Daoy (cell line): ENCODE results near the gene DNAH14. TPM values are rescaled to one million over a fixed set of nuclear protein-coding genes. Genes with fewer than 3 reads are reported as not detected.

Experiments
- DNase-seq: peaks from one replicate; pipeline ENCODE4 v3.0.0-alpha.2; 2015; ENCODE audit warnings: low read depth
- total RNA-seq: library from RNA; depleted of rRNA; stranded (reverse); fragments of >200 nt; shearing (Covaris generic); gene quantifications from 2 replicates; pipeline ENCODE4 v1.2.3, GENCODE V29; 2014

The DNAH14 gene
- total RNA-seq, 1 experiment from 2014 or later = 32.5 TPM

DNA sequence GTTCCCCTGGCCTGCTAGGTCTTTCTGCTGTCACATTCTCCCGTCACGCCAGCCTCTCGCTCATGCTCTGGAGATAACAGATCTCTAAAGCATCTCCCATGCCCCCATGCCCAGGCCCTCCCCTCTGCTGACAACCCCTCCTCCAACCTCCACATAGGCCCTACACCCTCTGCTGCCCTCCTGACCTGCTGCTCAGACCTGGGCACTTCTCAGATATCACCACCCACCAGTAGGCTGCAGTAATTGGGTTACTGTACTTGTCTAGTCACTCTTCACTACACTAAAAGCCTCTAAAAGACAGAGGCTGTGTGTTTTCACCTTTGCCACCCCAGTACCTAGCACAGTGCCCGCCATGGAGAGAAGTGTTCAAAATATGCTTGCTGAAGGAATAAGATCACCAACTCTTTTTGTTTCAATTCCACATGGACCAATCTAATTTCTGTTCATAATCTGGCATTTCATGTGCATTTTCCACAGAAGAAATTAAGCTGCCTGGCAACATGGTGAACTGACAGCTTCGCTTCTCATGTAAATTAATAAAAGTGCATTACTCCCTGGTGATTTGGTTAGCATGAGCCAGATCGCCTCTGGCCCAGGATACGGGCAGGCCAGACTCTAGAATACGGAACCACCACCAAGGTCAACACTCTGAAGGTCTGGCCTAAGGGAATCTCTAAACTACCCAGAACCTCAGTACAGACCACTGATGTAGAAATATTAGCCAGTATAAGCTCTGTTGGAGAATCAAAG, 477.7 kb downstream of the DNAH14 start:
- no peak for DNase-seq

DNA sequence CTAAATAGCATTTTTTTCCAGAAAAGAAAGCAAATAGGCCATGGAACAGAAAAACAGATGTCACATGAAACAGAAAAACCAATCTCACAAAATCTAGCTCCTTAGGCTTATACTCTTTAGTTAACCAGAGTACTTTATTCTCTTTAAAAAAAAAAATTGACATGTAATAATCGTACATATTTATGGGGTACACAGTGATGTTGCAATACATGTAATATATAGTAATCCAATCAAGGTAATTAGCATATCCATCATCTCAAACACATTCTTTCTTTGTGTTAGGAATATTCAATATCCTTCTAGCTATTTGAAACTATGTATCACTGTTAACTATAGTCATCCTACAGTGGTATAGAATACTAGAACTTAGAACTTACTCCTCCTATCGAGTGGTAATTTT, 478.3 kb downstream of the DNAH14 start:
- no peak for DNase-seq

DNA sequence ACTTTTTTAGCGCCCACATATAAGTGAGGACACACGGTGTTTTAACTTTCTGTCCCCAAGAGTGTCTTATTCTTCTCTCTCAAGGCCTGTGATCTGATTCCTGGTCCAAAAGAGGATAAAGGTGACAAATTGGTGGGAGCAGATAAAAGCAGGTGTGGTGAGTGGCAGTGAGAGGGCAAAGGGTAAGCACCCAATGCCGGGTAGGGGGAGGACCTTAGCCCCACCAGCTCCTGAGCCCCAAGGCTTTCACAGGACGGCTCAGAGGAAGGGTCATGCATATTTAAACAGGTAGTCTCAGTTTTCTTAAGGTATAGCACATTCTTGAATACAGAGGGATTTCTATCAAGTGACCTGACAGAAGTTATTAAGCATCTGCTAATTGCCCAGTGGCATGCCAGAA, 478.8 kb downstream of the DNAH14 start:
- no peak for DNase-seq

DNA sequence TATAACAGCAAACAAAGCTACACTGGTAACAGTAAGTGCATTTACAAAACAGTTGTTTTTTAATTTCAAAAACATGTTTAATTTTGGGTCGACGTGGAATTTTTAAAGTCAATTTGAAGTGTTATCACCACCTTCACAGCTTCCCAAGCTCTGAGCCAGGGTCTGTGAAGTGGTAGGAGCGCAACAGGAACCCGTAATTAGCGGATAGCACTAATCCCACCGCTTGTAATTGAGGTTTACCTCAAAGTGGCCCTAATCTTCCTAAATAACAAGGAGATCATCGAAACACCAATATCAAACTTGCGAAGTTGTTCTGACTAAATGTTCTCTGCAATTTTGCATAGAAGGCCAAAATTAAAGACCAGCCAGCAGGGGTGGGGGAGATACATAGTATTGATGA, 479.6 kb downstream of the DNAH14 start:
- DNase-seq = no peak

DNA sequence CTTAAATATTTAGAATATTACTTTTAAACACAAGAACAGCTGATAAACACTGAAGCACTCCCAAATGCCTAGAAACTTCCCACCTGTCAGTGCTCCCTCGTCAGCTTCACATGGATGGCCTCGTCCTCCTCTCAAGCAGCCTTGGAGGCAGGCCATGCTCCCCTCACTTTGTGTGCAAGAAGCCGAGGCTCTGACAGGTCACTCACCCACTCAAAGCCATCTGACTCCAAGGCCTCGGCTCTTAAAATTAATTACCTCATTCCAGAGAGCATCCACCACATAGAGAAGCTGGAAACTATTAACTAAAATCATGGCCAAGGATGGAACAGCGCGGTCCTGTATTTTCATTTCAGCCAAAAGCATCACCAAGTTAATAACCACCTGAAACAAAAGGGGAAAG, 480.6 kb downstream of the DNAH14 start:
- no peak for DNase-seq

DNA sequence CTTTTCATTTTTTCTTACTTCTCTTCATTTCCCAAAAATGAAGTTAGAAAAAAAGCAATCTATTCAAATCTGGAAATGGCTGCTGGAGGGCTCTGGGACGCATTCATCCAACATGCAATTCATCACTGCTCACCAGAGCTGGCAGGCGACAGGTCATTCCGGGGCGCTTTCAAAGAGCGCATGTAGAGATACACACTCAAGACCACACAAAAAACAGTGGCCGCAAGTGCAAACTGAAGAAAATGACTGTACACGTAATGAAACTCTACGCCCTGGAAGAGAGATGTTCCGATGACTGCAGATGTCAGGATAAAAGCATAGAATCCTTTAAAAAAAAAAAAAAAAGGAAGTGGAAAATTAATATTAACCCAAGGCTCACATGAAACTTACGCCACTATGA, 482.8 kb downstream of the DNAH14 start:
- no peak for DNase-seq

DNA sequence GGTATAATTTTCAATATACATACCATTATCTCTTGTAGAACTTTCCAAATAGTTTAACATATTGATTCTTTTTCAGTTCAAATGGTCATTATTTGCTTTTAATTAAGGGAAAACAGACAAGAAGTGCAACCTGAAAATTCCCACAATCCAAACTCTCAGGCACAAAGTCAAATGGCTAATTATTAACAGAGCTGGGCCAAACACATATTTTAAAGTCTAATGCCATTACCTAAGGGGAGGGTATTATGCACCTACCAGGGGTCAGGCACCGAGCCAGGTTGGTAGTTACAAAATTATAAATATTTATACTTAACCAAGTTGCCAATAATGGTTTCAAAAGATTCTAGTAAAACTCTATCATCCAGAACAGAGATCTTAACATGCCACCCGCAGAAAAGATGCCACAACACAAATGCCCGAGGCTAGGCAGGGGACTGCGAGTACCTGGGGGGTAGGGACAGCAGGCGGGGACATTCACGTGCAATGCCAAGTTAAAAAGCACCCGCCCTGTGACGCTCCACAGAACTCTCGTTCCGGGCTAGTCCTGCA, 483.4 kb downstream of the DNAH14 start:
- DNase-seq = no peak

DNA sequence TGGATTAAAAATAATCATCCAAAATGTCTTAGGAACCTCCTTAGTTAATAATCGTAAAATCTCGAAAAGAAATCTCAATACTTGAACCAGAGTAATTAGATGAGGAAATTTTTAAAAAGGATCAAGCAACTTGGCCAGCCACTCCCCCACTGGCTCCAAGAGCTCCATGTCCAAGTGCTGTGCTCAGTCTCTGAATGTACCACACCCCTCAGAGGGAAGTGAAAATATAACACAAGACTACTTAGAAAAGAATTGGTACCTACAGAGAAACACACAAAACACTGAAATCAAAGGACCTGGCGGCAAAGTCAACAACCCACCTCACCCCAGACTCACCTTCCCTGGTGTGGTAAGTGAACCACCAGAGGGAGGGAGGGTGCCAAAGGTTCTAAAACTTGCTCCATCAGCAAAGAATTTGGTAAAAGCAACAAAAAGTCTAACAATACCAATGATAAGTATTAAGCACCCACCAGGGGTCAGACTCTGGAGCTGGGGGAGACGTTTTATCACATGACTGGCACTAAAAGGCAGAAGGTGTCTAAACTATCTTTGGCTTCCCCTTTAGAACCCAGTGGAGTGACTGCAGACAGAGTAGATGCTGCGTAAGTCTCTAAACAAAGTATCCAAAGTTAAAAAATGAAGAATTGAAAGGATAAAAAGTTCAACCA, 484.4 kb downstream of the DNAH14 start:
- no peak for DNase-seq

DNA sequence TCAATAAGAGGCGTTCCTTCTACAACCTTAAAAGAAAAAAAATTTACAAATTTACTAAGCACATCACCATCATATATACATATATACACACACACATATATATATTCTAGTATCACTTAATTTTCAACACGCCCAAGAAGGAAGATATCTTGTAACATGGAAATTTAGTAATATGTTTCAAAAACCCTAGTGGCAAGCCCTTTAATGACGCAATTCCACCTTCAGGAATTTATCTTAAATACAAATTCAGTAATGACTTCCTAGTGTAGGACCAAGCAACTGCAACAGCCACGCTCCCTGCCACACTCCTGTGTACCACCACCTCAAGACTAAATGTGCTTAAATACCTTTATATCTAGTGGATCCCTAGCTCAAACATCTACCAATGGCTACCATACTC, 485.8 kb downstream of the DNAH14 start:
- DNase-seq = no peak

DNA sequence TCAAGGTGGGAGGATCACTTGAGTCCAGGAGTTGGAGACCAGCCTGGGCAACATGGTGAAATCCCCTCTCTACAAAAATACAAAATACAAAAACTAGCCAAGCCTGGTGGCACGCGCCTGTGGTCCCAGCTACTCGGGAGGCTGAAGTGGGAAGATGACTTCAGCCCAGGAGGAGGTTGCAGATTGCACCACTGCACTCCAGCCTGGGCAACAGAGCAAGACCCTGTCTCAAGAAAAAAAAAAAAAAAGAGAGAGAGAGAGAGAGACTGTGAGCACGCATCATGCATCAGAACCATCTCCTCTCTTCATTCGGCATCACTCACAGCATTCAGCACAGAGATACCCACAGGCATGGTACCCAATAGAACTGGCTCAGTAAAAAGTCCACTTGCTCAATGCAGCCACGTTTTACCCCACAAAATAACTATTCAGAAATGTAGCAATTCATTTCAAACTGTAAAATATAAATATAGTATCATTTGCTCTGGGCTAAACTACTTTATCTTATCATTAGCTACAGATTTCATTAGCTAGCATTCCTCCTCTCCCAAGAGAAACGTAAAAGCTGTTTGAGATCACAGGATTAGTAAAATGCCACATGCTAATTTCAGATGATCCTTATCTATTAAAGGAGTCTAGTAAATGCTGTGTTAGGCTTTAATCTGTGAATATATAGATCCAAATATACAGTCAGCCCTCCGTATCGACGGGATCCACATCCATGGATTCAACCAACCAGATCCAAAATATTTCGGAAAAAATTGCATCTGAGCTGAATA, 486.7 kb downstream of the DNAH14 start:
- no peak for DNase-seq

DNA sequence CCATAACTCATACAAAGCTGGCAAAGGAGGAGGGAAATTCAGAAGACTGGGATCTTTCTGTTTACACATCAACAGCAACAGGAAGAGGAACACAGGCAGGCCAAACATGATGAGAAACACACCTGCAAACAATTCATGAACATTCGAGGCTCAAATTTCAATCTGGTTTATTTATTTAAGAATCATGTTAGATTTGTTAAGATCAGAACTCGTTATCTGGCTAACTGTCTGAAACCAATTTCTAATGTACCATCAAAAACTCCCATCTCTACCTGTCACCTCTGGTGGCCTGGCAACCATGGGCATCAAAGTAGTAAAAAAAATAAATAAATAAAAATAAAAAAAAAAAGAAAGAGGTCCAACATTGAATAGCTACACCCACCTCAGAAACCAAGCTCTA, 488.6 kb downstream of the DNAH14 start:
- no peak for DNase-seq

DNA sequence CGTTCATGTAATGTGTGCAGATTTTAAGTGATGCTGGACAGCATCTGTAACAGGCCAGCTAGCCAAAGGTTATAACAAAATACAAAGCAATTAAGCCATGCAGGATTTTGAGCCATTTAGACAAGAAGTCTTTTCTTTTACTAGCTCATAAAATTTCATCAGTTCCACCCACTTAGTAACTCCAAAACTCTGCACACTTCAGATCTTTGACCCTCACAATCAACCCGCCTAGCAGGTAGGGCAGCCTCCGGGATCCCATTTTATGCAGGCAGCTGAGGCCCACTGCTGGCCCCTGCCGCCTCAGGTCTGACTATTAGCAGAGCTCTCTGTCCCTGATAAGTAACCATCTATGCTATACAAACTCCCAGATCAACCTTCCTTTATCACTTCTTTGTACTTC, 489.1 kb downstream of the DNAH14 start:
- DNase-seq = no peak

DNA sequence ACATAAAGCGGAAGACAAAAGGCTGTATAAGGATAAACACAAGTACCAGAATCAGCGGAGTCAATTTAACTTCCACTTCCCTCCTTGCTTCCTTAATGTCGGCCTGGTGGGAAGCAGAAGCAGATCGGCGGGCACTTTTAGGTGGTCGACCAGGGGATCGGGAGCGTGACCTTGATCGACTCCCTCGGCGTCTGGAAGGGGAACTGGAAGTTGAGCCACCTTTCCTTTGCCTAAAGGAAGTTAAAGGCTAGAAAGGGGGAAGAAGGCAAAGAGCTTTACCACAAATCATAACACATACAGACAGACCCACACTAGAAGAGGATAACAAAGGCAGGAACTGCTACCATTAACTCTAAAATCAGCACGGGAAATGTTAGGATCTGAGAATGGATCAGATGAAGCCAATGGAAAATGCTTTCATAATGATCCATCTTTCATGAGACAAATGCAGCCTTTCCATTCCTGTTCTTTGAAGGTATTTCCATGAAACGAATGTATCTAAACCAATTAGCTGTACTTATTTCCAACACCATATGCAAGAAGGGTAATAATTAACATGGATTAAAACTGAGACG, 492.6 kb downstream of the DNAH14 start:
- DNase-seq = no peak

DNA sequence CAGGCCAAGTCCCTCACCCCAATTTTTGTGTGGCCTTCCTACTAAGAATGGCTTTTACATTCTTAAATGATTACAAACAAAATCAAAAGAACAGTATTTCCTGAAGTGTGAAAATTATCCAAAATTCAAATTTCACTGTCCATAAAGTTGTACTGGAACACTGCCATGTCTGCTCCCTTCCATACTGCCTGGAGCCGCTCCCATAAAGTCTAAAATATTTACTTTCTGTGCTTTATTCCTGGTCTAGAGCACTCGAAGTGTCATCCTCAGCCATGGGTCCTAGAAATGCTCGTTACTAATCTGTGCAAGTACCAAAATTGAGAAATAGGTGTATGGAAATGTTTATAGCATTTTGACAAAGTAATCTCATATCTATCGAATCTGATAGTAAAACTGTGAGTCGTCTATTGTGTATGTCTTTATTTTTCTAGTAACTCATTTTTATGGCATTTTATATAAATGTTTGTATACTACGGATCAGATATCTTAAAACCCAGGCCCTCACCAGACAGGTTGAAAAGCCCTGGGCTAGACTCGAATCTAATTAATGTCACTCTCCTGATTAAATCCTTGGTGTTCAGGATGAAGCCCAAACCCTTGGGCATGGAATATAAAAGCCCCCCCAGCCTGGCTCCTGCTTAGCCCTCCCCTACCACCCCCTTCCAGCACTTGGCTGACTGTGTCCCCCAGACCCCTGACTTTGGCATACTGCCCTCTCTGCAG, 493.5 kb downstream of the DNAH14 start:
- DNase-seq = no peak

DNA sequence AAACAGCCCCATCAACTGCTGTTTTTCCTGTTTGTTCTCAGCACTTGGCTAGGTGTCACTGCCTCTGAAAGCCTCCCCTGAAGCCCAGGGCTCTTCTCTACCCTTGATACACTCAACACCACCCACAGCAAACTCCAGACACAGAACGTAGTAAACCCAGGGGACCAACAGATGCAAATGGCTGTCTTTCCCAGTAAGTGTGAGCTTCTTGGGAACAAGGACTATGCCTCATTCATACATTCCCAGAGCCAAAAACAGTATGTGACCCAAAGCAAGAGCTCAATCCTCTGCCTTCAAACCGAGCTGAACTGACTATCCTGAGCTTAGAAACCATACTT, 494.0 kb downstream of the DNAH14 start:
- no peak for DNase-seq

DNA sequence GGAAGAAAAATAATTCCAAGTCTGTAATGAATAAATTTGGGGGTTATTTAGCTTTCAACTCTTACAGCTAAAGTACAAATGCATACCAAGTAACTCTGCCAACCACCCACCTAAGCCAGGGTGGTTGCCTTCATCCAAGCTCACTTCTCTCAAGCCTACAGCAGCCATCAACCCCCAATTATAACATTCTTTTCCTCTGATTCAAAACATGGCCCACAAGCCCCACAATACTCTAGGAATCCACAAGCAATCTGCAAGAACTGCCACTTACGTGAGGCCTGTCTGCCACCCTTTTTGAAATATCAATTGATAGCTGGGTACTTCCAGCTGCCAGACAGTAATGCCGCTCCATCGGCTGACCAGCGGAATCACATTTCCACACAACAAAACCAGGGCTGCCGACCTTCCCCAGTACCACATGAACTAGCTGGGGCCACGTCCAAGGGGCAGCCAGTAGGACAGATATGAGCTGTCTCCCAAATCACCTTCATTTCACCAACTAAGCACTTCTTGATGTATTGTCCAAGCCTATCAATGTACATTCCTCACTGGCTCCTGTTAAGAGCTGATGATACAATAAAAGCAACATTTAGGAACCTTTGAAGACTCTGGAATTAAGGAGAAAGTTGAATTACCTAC, 495.2 kb downstream of the DNAH14 start:
- DNase-seq = peak; percentile 80

DNA sequence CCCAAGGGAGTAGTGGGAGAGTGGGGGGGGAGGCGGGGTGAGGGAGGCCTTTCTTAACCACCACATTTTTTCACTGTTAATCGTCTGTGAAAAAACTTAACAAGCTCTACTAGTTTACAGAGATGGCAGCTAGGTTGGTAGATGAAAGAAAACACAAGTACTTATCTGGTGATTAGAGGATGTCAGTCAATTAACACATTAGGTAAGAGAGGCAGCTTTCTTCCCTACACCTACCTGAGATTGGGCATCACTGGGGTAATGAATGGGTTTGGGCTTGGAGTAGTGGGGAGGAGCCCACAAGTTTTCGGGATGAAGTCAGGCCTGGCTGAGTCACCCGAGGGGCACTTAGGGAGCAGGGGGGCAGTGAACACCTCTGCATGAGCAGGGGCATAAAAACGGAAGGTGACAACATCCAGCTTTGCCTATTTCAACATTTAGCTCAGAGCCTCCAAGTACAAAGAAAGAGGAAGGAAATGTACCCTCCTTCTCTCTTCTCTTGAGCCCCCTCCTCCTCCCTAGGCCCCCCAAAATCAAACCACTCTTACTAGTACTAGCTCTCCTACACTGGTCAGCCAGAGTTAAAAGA, 495.8 kb downstream of the DNAH14 start:
- peak; percentile 89 for DNase-seq

DNA sequence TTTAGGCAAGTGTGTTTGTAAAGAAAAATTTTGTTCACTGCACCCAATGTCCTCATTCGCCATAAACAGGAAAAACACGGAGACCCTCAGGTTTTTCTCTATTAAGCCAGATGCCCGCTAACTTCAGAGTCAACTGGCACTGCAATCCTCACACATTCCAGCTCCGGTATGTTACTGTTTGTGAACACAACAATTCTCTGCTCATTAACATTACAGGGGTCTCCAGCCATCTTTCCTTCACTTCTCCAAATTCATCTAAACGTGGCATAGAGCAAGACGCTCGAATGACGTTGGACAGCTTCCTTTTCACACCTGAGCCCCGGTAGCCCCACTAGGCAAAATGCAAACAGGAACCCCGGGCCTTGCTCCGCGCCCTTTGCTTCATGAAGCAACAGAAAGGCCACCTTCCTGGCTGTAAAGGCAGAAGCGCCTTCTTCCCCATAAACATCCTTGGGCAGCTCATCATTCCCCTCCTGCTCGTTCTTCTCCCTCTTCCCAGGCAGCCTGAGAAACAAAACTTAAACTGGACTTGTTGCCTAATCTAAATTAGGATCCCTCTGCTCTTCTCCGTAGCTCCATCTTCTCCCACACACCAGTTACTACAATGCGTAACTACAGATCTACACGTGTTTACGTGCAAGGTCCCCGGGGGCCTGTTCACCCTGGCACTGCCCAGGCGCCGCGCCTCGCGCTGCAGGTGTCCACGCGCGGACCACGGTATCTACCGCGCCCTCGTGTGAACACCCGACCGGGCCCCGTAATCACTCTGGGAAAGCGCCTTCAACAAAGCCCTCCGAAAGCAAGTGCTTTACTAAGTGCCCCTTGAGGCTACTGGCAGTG, 497.1 kb downstream of the DNAH14 start:
- peak; percentile 33 for DNase-seq

DNA sequence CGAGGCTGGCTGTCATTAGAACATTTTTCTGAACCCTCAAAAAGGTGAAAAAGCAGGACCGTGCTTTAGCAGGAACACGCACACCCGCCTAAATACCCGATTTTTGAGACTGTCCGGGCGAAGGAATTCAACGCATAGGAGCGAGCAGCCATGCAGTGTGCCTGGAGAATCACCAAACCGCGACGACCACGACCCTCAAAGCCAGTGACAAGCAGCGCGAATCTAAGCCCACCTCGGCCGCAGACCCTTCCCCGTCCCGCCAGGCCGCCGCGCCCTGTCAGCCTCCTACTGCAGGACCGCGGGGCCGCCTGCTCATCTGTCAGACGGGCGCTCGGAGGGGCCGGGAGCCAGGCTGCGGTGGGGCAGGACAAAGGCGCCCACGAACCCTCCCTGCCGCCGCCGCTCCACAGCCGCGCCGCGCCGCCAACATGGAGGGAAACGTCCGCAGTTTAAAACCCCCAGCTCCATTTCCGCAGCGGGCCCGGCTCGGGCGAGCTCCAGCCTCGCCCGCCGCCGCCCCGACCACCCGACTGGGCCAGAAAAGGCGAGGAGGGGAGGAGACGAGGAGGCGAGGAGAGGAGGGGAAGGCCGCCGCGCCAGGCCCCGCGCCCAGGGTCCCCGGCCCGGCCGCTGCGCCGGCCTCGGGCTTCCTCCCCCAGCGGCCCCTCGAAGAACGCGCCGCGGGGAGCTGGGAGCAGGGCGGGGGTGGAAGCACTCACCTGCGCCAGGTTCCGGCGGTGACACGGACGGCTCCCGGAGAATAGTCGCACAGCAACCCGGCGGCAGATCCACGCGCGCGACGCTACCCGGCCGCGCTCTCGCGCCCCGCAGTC, 498.0 kb downstream of the DNAH14 start, which contains the start of gene LBR:
LBR (minus strand) TSS at position 804 of the 833 bp plus-strand sequence. CDS start 3,963 bp downstream, outside the sequence.
- DNase-seq = no peak
